Putamen (tissue), 1 donor: Measurements from ENCODE around the gene GTF2A2.
"Not testable (repeated sequence)": the region's sequence is repeated elsewhere in the genome, so short reads cannot be mapped to it uniquely, and the experiment has no call there.

ENCODE experiments used
- DNase-seq: peaks from one replicate; pipeline ENCODE4 v3.0.0-alpha.2; 2016; ENCODE audit warnings: low spot score

Gene GTF2A2

GRCh38 chr15:59656897-59657634 is at the start of gene GTF2A2:
Gene GTF2A2, minus strand, starts transcription at chr15:59657515. Its CDS starts 5,238 bp downstream, at chr15:59652277.
- DNase-seq: peak; percentile 95

- DNase-seq: no peak
Observed at GRCh38 chr15:59703979-59704796, 46.9 kb upstream of the GTF2A2 start.

GRCh38 chr15:59702351-59702750 is 45.0 kb upstream of the GTF2A2 start:
- no peak for DNase-seq

GRCh38 chr15:59701880-59702279 is 44.6 kb upstream of the GTF2A2 start:
- DNase-seq: no peak

GRCh38 chr15:59699810-59700431 is 42.6 kb upstream of the GTF2A2 start:
- no peak for DNase-seq

GRCh38 chr15:59698065-59698464 is 40.8 kb upstream of the GTF2A2 start:
- DNase-seq: not testable (repeated sequence)

GRCh38 chr15:59696332-59696731 is 39.0 kb upstream of the GTF2A2 start:
- no peak for DNase-seq

GRCh38 chr15:59694779-59695178 is 37.5 kb upstream of the GTF2A2 start:
- DNase-seq: no peak

GRCh38 chr15:59691194-59691805 is 34.0 kb upstream of the GTF2A2 start:
- peak; percentile 43 for DNase-seq

- peak; percentile 39 for DNase-seq
Observed at GRCh38 chr15:59689626-59690236, 32.4 kb upstream of the GTF2A2 start.

GRCh38 chr15:59688782-59689625 is 31.7 kb upstream of the GTF2A2 start, which contains the start of gene BNIP2:
Gene BNIP2, minus strand, starts transcription at chr15:59689320. Its CDS starts 6,863 bp downstream, at chr15:59682457.
- DNase-seq: peak; percentile 94

- DNase-seq: no peak
Observed at GRCh38 chr15:59688423-59688781, 31.1 kb upstream of the GTF2A2 start.

GRCh38 chr15:59687836-59688235 is 30.5 kb upstream of the GTF2A2 start:
- no peak for DNase-seq

- DNase-seq: no peak
Observed at GRCh38 chr15:59686389-59686788, 29.1 kb upstream of the GTF2A2 start.

- no peak for DNase-seq
Observed at GRCh38 chr15:59685737-59686297, 28.5 kb upstream of the GTF2A2 start.

- no peak for DNase-seq
Observed at GRCh38 chr15:59680870-59681269, 23.6 kb upstream of the GTF2A2 start.

GRCh38 chr15:59680346-59680745 is 23.0 kb upstream of the GTF2A2 start:
- DNase-seq: no peak

GRCh38 chr15:59678620-59679019 is 21.3 kb upstream of the GTF2A2 start:
- no peak for DNase-seq

- no peak for DNase-seq
Observed at GRCh38 chr15:59678172-59678571, 20.9 kb upstream of the GTF2A2 start.

- no peak for DNase-seq
Observed at GRCh38 chr15:59676565-59676964, 19.2 kb upstream of the GTF2A2 start.
